Liver (tissue), 9 donors: ENCODE measurements around the gene NUP93. TPM values are rescaled to one million over a fixed set of nuclear protein-coding genes. Genes with fewer than 3 reads are reported as not detected.

ENCODE experiments used
- DNase-seq: peaks from one replicate; pipeline ENCODE4 v3.0.0-alpha.2; 2017; ENCODE audit warnings: low spot score
- H3K27ac ChIP-seq, 2 donors: one replicate each; pipeline ENCODE4 v1.7.0; 2013; ENCODE audit warnings: inconsistent platforms in 2 of 2, low read length in 2 of 2, control low read depth in 1 of 2, low read depth in 1 of 2, mild to moderate bottlenecking in 1 of 2
- H3K27me3 ChIP-seq, 4 donors: one replicate each; pipeline versions ENCODE4 v1.6.1 to v1.7.0; 2013; ENCODE audit warnings: low read length in 3 of 4, inconsistent platforms in 1 of 4, mild to moderate bottlenecking in 1 of 4, moderate library complexity in 1 of 4; ENCODE audit not compliant: control insufficient read depth in 4 of 4, insufficient read depth in 4 of 4
- H3K36me3 ChIP-seq, 4 donors: one replicate each; pipeline versions ENCODE4 v1.6.1 to v1.7.0; 2013; ENCODE audit warnings: low read length in 3 of 4, mild to moderate bottlenecking in 3 of 4, low read depth in 1 of 4, moderate library complexity in 1 of 4; ENCODE audit not compliant: control insufficient read depth in 4 of 4, insufficient read depth in 3 of 4
- H3K4me1 ChIP-seq, 4 donors: one replicate each; pipeline versions ENCODE4 v1.6.1 to v1.7.0; 2013; ENCODE audit warnings: low read length in 3 of 4, mild to moderate bottlenecking in 3 of 4, moderate library complexity in 1 of 4; ENCODE audit not compliant: control insufficient read depth in 4 of 4, insufficient read depth in 4 of 4
- H3K4me3 ChIP-seq, 3 donors: one replicate each; pipeline versions ENCODE4 v1.6.1 to v1.7.0; 2013; ENCODE audit warnings: low read length in 3 of 3, control low read depth in 1 of 3, low read depth in 1 of 3, mild to moderate bottlenecking in 1 of 3
- H3K9ac ChIP-seq, 2 donors: one replicate each; pipeline ENCODE4 v1.7.0; 2013; ENCODE audit warnings: low read length in 2 of 2, mild to moderate bottlenecking in 2 of 2, moderate library complexity in 2 of 2, control low read depth in 1 of 2, low read depth in 1 of 2
- H3K9me3 ChIP-seq, 4 donors: one replicate each; pipeline versions ENCODE4 v1.6.1 to v1.7.0; 2013; ENCODE audit warnings: low read length in 3 of 4; ENCODE audit not compliant: control insufficient read depth in 4 of 4
- CTCF ChIP-seq: fragments of 150-350 bp; IDR thresholded peaks from 2 replicates; pipeline ENCODE4 v1.5.1; 2017; ENCODE audit warnings: improper control_type of control experiment, low read depth, low read length; ENCODE audit not compliant: missing input control
- EGR1 ChIP-seq, 2 donors: IDR thresholded peaks; 2 replicates each; pipeline ENCODE4 v1.6.1; 2016 to 2018; ENCODE audit warnings: antibody characterized with exemption in 2 of 2, low read depth in 2 of 2
- FOXA1 ChIP-seq: IDR thresholded peaks from 2 replicates; pipeline ENCODE4 v1.6.1; 2016; ENCODE audit warnings: antibody characterized with exemption
- FOXA2 ChIP-seq: IDR thresholded peaks from 2 replicates; pipeline ENCODE4 v1.6.1; 2016; ENCODE audit warnings: antibody characterized with exemption
- GABPA ChIP-seq, 2 donors: IDR thresholded peaks in 1 of 2; conservative IDR thresholded peaks in 1 of 2; 2 replicates each; pipeline ENCODE4 v1.6.1; 2016; ENCODE audit warnings: antibody characterized with exemption in 2 of 2, mild to moderate bottlenecking in 1 of 2, moderate library complexity in 1 of 2
- HNF4A ChIP-seq, 2 donors: conservative IDR thresholded peaks; 2 replicates each; pipeline ENCODE4 v1.6.1; 2016; ENCODE audit warnings: antibody characterized with exemption in 2 of 2, mild to moderate bottlenecking in 2 of 2
- HNF4G ChIP-seq: IDR thresholded peaks from 2 replicates; pipeline ENCODE4 v1.6.1; 2016; ENCODE audit warnings: antibody characterized with exemption
- JUND ChIP-seq, 2 donors: IDR thresholded peaks; 2 replicates each; pipeline ENCODE4 v1.6.1; 2016; ENCODE audit warnings: antibody characterized with exemption in 2 of 2
- MAX ChIP-seq: IDR thresholded peaks from 2 replicates; pipeline ENCODE4 v1.6.1; 2016; ENCODE audit warnings: antibody characterized with exemption
- NR2F2 ChIP-seq: IDR thresholded peaks from 2 replicates; pipeline ENCODE4 v1.6.1; 2016; ENCODE audit warnings: antibody characterized with exemption
- RAD21 ChIP-seq, 2 donors: IDR thresholded peaks; 2 replicates each; pipeline ENCODE4 v1.6.1; 2016; ENCODE audit warnings: antibody characterized with exemption in 2 of 2, mild to moderate bottlenecking in 2 of 2
- RXRA ChIP-seq, 2 donors: IDR thresholded peaks; 2 replicates each; pipeline ENCODE4 v1.6.1; 2017 to 2018; ENCODE audit warnings: antibody characterized with exemption in 2 of 2, mild to moderate bottlenecking in 1 of 2
- SP1 ChIP-seq: IDR thresholded peaks from 2 replicates; pipeline ENCODE4 v1.6.1; 2018; ENCODE audit warnings: antibody characterized with exemption, mild to moderate bottlenecking
- TAF1 ChIP-seq: conservative IDR thresholded peaks from 2 replicates; pipeline ENCODE4 v1.6.1; 2016; ENCODE audit warnings: antibody characterized with exemption, mild to moderate bottlenecking
- YY1 ChIP-seq: IDR thresholded peaks from 2 replicates; pipeline ENCODE4 v1.6.1; 2016; ENCODE audit warnings: antibody characterized with exemption, mild to moderate bottlenecking
- ZBTB33 ChIP-seq: IDR thresholded peaks from 2 replicates; pipeline ENCODE4 v1.6.1; 2016; ENCODE audit warnings: antibody characterized with exemption
- whole genome bisulfite sequencing: extraction: QIAGEN DNeasy Blood & Tissue Kit; methylation state at CpG from one replicate; pipeline ENCODE4 v1.1.7; 2013; 5-methylcytosine and 5-hydroxymethylcytosine counted together
- polyA plus RNA-seq, 2 donors: library from polyadenylated mRNA; stranded (reverse) in 1 of 2; unstranded in 1 of 2; fragments of 200-250 nt in 1 of 2; fragments of >200 nt in 1 of 2; fragmentation: Nextera tagmentation in 1 of 2; extraction: Ambion mirVana in 1 of 2; gene quantifications; one replicate each; pipeline versions ENCODE4 v1.2.1 to v1.2.3, GENCODE V29; 2013 to 2015
- total RNA-seq, 2 donors: library from RNA; depleted of rRNA; stranded (reverse); fragments of >200 nt; gene quantifications; one replicate each; pipeline ENCODE4 v1.2.3, GENCODE V29; 2014
- TF ChIP-seq, protein P1 (sequence below): IDR thresholded peaks from 2 replicates; pipeline ENCODE4 v1.6.1; 2016; ENCODE audit warnings: antibody characterized with exemption, mild to moderate bottlenecking
- donor health status: healthy.
- donor health status: healthy.
- donor health status: healthy.
- donor health status: healthy.
- donor health status: healthy.

NUP93 gene
- total and polyA plus RNA-seq, 4 donors: 8.2 to 31.8 (median 9.8) TPM

- Histone ChIP-seq H3K9me3 (no peaks in the 10 kb centered on the region), H3K36me3 (no peaks in the 10 kb centered on the region), H3K27me3 (no peaks in the 10 kb centered on the region), H3K4me3 (no peak overlapping the region), H3K27ac (no peak overlapping the region), H3K4me1 (peaks cover 0 to 2% (median 0%) of the 10 kb centered on the region in 4 donors), H3K9ac (no peak overlapping the region)
- WGBS: 48% methylated on average over 4 of the region's 4 CpGs
- DNase-seq: no peak
- TF ChIP-seq SP1 (no peak), YY1 (no peak), HNF4A (conservative IDR thresholded peaks at IDR 0.05) (peak in 1 of 2 donors; percentile 29), RXRA (IDR thresholded peaks at IDR 0.05) (peak in 1 of 2 donors; percentile 39), TAF1 (no peak)
Measured at GRCh38 chr16:56895813-56896212, 165.9 kb downstream of the NUP93 start.

GRCh38 chr16:56896244-56896643, 166.3 kb downstream of the NUP93 start:
- 24% methylated on average over 3 of the region's 3 CpGs for WGBS
- no peak overlapping the region for H3K9ac ChIP-seq
- peaks cover 0 to 2% (median 0%) of the 10 kb centered on the region in 4 donors for H3K4me1 ChIP-seq
- no peaks in the 10 kb centered on the region for H3K9me3 ChIP-seq
- TF ChIP-seq TAF1 (no peak), SP1 (no peak), FOXA2 (no peak), RAD21 (IDR thresholded peaks at IDR 0.05) (no peak), JUND (IDR thresholded peaks at IDR 0.05) (no peak), RXRA (IDR thresholded peaks at IDR 0.05) (no peak), ZBTB33 (no peak), CTCF (no peak), EGR1 (IDR thresholded peaks at IDR 0.05; ENCODE audit: low read depth in 2 of 2) (no peak), GABPA (IDR thresholded peaks at IDR 0.05 in 1 of 2, conservative IDR thresholded peaks at IDR 0.05 in 1 of 2) (no peak), FOXA1 (no peak), NR2F2 (no peak), HNF4G (no peak), MAX (no peak)
- TF ChIP-seq, protein P1, sequence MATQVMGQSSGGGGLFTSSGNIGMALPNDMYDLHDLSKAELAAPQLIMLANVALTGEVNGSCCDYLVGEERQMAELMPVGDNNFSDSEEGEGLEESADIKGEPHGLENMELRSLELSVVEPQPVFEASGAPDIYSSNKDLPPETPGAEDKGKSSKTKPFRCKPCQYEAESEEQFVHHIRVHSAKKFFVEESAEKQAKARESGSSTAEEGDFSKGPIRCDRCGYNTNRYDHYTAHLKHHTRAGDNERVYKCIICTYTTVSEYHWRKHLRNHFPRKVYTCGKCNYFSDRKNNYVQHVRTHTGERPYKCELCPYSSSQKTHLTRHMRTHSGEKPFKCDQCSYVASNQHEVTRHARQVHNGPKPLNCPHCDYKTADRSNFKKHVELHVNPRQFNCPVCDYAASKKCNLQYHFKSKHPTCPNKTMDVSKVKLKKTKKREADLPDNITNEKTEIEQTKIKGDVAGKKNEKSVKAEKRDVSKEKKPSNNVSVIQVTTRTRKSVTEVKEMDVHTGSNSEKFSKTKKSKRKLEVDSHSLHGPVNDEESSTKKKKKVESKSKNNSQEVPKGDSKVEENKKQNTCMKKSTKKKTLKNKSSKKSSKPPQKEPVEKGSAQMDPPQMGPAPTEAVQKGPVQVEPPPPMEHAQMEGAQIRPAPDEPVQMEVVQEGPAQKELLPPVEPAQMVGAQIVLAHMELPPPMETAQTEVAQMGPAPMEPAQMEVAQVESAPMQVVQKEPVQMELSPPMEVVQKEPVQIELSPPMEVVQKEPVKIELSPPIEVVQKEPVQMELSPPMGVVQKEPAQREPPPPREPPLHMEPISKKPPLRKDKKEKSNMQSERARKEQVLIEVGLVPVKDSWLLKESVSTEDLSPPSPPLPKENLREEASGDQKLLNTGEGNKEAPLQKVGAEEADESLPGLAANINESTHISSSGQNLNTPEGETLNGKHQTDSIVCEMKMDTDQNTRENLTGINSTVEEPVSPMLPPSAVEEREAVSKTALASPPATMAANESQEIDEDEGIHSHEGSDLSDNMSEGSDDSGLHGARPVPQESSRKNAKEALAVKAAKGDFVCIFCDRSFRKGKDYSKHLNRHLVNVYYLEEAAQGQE: no peak
- DNase-seq: no peak
- no peak overlapping the region for H3K4me3 ChIP-seq
- H3K27ac ChIP-seq: no peak overlapping the region
- H3K36me3 ChIP-seq: no peaks in the 10 kb centered on the region
- H3K27me3 ChIP-seq: no peaks in the 10 kb centered on the region
